CD14-positive monocyte (primary cell): ENCODE data around the gene CDKN2AIP. TPM values are rescaled to one million over a fixed set of nuclear protein-coding genes. Genes with fewer than 3 reads are reported as not detected.

Experiments
- DNase-seq, 3 donors: peaks; one replicate each; pipeline ENCODE4 v3.0.0-alpha.2; 2011 to 2022
- H2AFZ ChIP-seq: 2 replicates; pipeline ENCODE4 v1.6.0; 2012; ENCODE audit warnings: mild to moderate bottlenecking, low read depth, low read length, inconsistent platforms; ENCODE audit not compliant: insufficient read depth, poor library complexity, severe bottlenecking
- H3K27ac ChIP-seq, 2 donors: 1 replicate in 1 of 2; 2 replicates in 1 of 2; pipeline ENCODE4 v1.5.1; 2012 to 2013; ENCODE audit warnings: low read length in 2 of 2, control low read depth in 1 of 2, inconsistent platforms in 1 of 2, low read depth in 1 of 2, mild to moderate bottlenecking in 1 of 2
- H3K27me3 ChIP-seq, 2 donors: one replicate each; pipeline versions ENCODE4 v1.6.0 to v1.6.1; 2011 to 2013; ENCODE audit warnings: low read length in 2 of 2; ENCODE audit not compliant: control insufficient read depth in 2 of 2, insufficient read depth in 2 of 2
- H3K36me3 ChIP-seq, 2 donors: replicated peaks in 1 of 2; 1 replicate in 1 of 2; 2 replicates in 1 of 2; pipeline versions ENCODE4 v1.5.1 to v1.6.1; 2012 to 2013; ENCODE audit warnings: low read length in 2 of 2, control low read depth in 1 of 2, inconsistent platforms in 1 of 2, mild to moderate bottlenecking in 1 of 2; ENCODE audit not compliant: insufficient read depth in 2 of 2, control insufficient read depth in 1 of 2
- H3K4me1 ChIP-seq, 2 donors: 1 replicate in 1 of 2; 2 replicates in 1 of 2; pipeline versions ENCODE4 v1.5.1 to v1.6.1; 2012 to 2013; ENCODE audit warnings: low read length in 2 of 2, control low read depth in 1 of 2, inconsistent platforms in 1 of 2, mild to moderate bottlenecking in 1 of 2, moderate library complexity in 1 of 2; ENCODE audit not compliant: insufficient read depth in 2 of 2, control insufficient read depth in 1 of 2
- H3K4me2 ChIP-seq: replicated peaks from 2 replicates; pipeline ENCODE3; 2012; ENCODE audit warnings: low read length, moderate library complexity, mild to moderate bottlenecking; ENCODE audit not compliant: poor library complexity, severe bottlenecking; ENCODE audit errors: extremely low read depth
- H3K4me3 ChIP-seq, 3 experiments: fragments of 200-600 bp in 1 of 3; sonication (generic) in 1 of 3; replicated peaks in 1 of 3; 1 replicate in 2 of 3; 2 replicates in 1 of 3; pipeline ENCODE4 v1.5.1; 2011 to 2013; ENCODE audit warnings: low read length in 3 of 3, mild to moderate bottlenecking in 3 of 3, control low read depth in 2 of 3, low read depth in 2 of 3, inconsistent platforms in 1 of 3, moderate library complexity in 1 of 3
- H3K79me2 ChIP-seq: 2 replicates; pipeline ENCODE4 v1.6.0; 2012; ENCODE audit warnings: mild to moderate bottlenecking, control low read depth, inconsistent platforms, low read length, moderate library complexity; ENCODE audit not compliant: insufficient read depth
- H3K9ac ChIP-seq: 2 replicates; pipeline ENCODE4 v1.6.0; 2017; ENCODE audit warnings: low read length, mild to moderate bottlenecking; ENCODE audit not compliant: insufficient read depth, poor library complexity, severe bottlenecking
- H3K9me3 ChIP-seq, 2 donors: replicated peaks in 1 of 2; 1 replicate in 1 of 2; 2 replicates in 1 of 2; pipeline versions ENCODE4 v1.5.1 to v1.6.1; 2012 to 2013; ENCODE audit warnings: low read length in 2 of 2, control low read depth in 1 of 2; ENCODE audit not compliant: control insufficient read depth in 1 of 2, insufficient read depth in 1 of 2
- H4K20me1 ChIP-seq: 2 replicates; pipeline ENCODE4 v1.6.0; 2012; ENCODE audit warnings: mild to moderate bottlenecking, low read length, control low read depth, moderate library complexity; ENCODE audit not compliant: insufficient read depth
- H3K27ac Mint-ChIP-seq, 7 donors: one replicate each; pipeline ENCODE4 v1.8.0; 2020; ENCODE audit warnings: mild to moderate bottlenecking in 7 of 7, mixed read lengths in 7 of 7, moderate library complexity in 6 of 7, inconsistent platforms in 2 of 7
- H3K27me3 Mint-ChIP-seq, 3 donors: one replicate each; pipeline ENCODE4 v1.8.0; 2021 to 2022; ENCODE audit warnings: low read depth in 3 of 3, mild to moderate bottlenecking in 3 of 3, mixed read lengths in 3 of 3, moderate library complexity in 3 of 3, inconsistent platforms in 1 of 3
- H3K36me3 Mint-ChIP-seq, 2 donors: one replicate each; pipeline ENCODE4 v1.8.0; 2020; ENCODE audit warnings: mixed read lengths in 2 of 2, inconsistent platforms in 1 of 2, mild to moderate bottlenecking in 1 of 2
- H3K4me1 Mint-ChIP-seq: one replicate; pipeline ENCODE4 v1.8.0; 2020; ENCODE audit warnings: mild to moderate bottlenecking, mixed read lengths
- H3K4me3 Mint-ChIP-seq, 2 donors: one replicate each; pipeline ENCODE4 v1.8.0; 2020; ENCODE audit warnings: mild to moderate bottlenecking in 2 of 2, mixed read lengths in 2 of 2, moderate library complexity in 1 of 2
- H3K9me3 Mint-ChIP-seq, 7 donors: one replicate each; pipeline ENCODE4 v1.8.0; 2020 to 2022; ENCODE audit warnings: mixed read lengths in 7 of 7, mild to moderate bottlenecking in 6 of 7, moderate library complexity in 6 of 7, inconsistent platforms in 2 of 7
- WGBS: methylation state at CpG from one replicate; pipeline ENCODE4 v1.1.5; 2013; ENCODE audit warnings: missing lambda C conversion rate; ENCODE audit not compliant: insufficient coverage; 5-methylcytosine and 5-hydroxymethylcytosine counted together
- intact Hi-C, 2 donors: fragments of 100-400 bp; cut with micrococcal nuclease; formaldehyde crosslinking; loops; one replicate each; pipeline versions ENCODE4 v1.15.0 to v1.15.1; 2023
- polyA plus RNA-seq, 3 donors: library from polyadenylated mRNA; depleted of rRNA in 1 of 3; unstranded in 2 of 3; stranded (reverse) in 1 of 3; fragments of 300-500 nt in 2 of 3; fragments of >200 nt in 1 of 3; fragmentation: Illumina TruSeq in 2 of 3; gene quantifications; 1 replicate in 2 of 3; 2 replicates in 1 of 3; pipeline ENCODE4 v1.2.3, GENCODE V29; 2012 to 2021
- TF ChIP-seq, protein P1 (sequence below): fragments of 200-600 bp; IDR thresholded peaks from one replicate; pipeline ENCODE4 v1.8.0; 2022; ENCODE audit warnings: antibody characterized with exemption, mild to moderate bottlenecking

CDKN2AIP gene
- polyA plus RNA-seq, 3 donors = 3.1 to 4.4 (median 3.7) TPM

DNA sequence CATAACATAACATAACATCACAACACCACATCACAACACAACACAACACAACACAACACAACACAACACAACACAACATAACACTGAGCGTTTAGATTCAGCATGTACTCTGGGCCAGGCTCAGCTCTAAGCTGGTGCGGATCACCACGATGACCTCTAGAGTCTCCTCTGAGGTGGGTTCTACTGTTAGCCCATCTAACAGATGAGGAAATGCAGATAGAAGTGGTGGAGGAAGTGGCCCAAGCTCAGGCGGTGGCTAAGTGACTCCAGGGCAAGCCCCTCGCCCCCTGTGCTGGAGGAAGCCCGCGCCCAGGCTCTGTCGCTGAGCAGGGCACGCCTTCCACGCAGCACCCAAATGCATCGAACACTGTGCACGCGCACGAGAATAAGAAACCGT, 45.3 kb upstream of the CDKN2AIP start:
- WGBS = 36% methylated on average over 9 of the region's 15 CpGs
- TF ChIP-seq, protein P1, sequence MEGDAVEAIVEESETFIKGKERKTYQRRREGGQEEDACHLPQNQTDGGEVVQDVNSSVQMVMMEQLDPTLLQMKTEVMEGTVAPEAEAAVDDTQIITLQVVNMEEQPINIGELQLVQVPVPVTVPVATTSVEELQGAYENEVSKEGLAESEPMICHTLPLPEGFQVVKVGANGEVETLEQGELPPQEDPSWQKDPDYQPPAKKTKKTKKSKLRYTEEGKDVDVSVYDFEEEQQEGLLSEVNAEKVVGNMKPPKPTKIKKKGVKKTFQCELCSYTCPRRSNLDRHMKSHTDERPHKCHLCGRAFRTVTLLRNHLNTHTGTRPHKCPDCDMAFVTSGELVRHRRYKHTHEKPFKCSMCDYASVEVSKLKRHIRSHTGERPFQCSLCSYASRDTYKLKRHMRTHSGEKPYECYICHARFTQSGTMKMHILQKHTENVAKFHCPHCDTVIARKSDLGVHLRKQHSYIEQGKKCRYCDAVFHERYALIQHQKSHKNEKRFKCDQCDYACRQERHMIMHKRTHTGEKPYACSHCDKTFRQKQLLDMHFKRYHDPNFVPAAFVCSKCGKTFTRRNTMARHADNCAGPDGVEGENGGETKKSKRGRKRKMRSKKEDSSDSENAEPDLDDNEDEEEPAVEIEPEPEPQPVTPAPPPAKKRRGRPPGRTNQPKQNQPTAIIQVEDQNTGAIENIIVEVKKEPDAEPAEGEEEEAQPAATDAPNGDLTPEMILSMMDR = no peak
- Histone ChIP-seq H3K9ac (peak overlapping the region; percentile 69), H4K20me1 (no peaks in the 10 kb centered on the region), H3K27me3 (no peaks in the 10 kb centered on the region), H3K79me2 (no peaks in the 10 kb centered on the region), H3K9me3 (no peaks in the 10 kb centered on the region), H3K4me1 (peaks cover 48 to 58% of the 10 kb centered on the region in 2 donors), H3K4me3 (peak overlapping the region; percentile 39 to 78 (median 48)), H3K4me2 (peak overlapping the region; percentile 83), H2AFZ (peak overlapping the region; percentile 89), H3K36me3 (no peaks in the 10 kb centered on the region), H3K27ac (peak overlapping the region; percentile 66 to 82)
- peak overlapping the region in 6 of 7 donors; percentile 33 to 89 (median 59) for H3K27ac Mint-ChIP-seq
- peak overlapping the region; percentile 90 to 95 for H3K4me3 Mint-ChIP-seq
- intact Hi-C loops = loop anchor here in 1 of 2 donors (5.0 kb wide), 4 partner anchors 43 to 953 kb away; partner anchors contain the start of genes CDKN2AIP, RWDD4 and TRAPPC11
- H3K36me3 Mint-ChIP-seq = no peaks in the 10 kb centered on the region
- peaks cover 0 to 2% (median 0%) of the 10 kb centered on the region in 7 donors for H3K9me3 Mint-ChIP-seq
- H3K4me1 Mint-ChIP-seq = peaks cover 56% of the 10 kb centered on the region
- H3K27me3 Mint-ChIP-seq = peaks cover 5 to 12% (median 7%) of the 10 kb centered on the region in 3 donors
- DNase-seq = peak in 2 of 3 donors; percentile 27 to 28

DNA sequence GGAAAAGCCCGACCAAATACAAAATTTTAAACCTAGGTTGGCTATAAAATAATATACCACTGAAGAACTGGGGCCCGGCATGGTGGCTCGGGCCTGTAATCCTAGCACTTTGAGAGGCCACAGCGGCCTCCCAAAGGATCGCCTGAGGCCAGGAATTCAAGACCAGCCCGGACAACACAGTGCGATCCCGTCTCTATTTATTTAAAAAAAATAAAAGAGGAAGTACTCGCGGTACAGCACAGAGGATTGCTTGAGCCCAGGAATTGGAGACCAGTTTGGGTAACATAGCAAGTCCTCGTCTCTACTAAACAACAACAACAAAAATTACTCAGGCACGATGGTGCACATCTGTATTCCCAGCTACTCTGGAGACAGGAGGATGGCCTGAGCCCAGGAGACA, 44.8 kb upstream of the CDKN2AIP start:
- WGBS = 67% methylated on average over 1 of the region's 12 CpGs
- peak in 2 of 3 donors; percentile 22 to 38 for DNase-seq

More for the DNA sequence above, 44.8 kb upstream of the CDKN2AIP start:
- H3K4me3 ChIP-seq = peak overlapping the region in 1 of 3 experiments; percentile 78
- Mint-ChIP-seq H3K27ac (peak overlapping the region in 2 of 7 donors; percentile 29 to 76), H3K9me3 (peaks cover 0 to 2% (median 0%) of the 10 kb centered on the region in 7 donors), H3K27me3 (peaks cover 7 to 10% (median 7%) of the 10 kb centered on the region in 3 donors), H3K36me3 (no peaks in the 10 kb centered on the region), H3K4me1 (peaks cover 54% of the 10 kb centered on the region), H3K4me3 (peak overlapping the region; percentile 90 to 95)
- TF ChIP-seq, protein P1 = no peak
- H3K9ac ChIP-seq = no peak overlapping the region
- H3K36me3 ChIP-seq = no peaks in the 10 kb centered on the region
- H2AFZ ChIP-seq = peak overlapping the region; percentile 89
- peak overlapping the region; percentile 83 for H3K4me2 ChIP-seq
- intact Hi-C loops = loop anchor here in 1 of 2 donors (5.0 to 10.0 kb wide), 5 partner anchors 43 to 953 kb away; partner anchors contain the start of genes CDKN2AIP, RWDD4 and TRAPPC11
- H3K27ac ChIP-seq = no peak overlapping the region
- no peaks in the 10 kb centered on the region for H3K9me3 ChIP-seq
- no peaks in the 10 kb centered on the region for H3K79me2 ChIP-seq
- H4K20me1 ChIP-seq = no peaks in the 10 kb centered on the region
- no peaks in the 10 kb centered on the region for H3K27me3 ChIP-seq
- H3K4me1 ChIP-seq = peaks cover 48 to 58% of the 10 kb centered on the region in 2 donors
